ENCODE measurements around the gene TACC2. TPM values are rescaled to one million over a fixed set of nuclear protein-coding genes. Genes with fewer than 3 reads are reported as not detected.
A peak's percentile ranks its signal among the peaks of the same experiment; 100 is the strongest.

TACC2 gene
- total RNA-seq, 1 donor from 2014 or later, result 32.2 TPM

- H3K36me3 Mint-ChIP-seq (ENCODE audit: low read depth, unreplicated experiment), result peaks cover 13% of the 10 kb centered on the region
- no peaks in the 10 kb centered on the region for H3K9me3 Mint-ChIP-seq (ENCODE audit: unreplicated experiment)
- H3K27me3 Mint-ChIP-seq (ENCODE audit: unreplicated experiment), result peaks cover 15% of the 10 kb centered on the region
- no peak for TF ChIP-seq CTCF (IDR thresholded peaks at IDR 0.05; ENCODE audit: unreplicated experiment)
- peak overlapping the region; percentile 86 for H3K27ac Mint-ChIP-seq (ENCODE audit: unreplicated experiment)
- peaks cover 30% of the 10 kb centered on the region for H3K4me1 Mint-ChIP-seq (ENCODE audit: unreplicated experiment)
- no peak overlapping the region for H3K4me3 Mint-ChIP-seq (ENCODE audit: unreplicated experiment)
- DNase-seq (ENCODE audit: low spot score), result no peak
Observed at GRCh38 chr10:122149561-122150505, 160.9 kb downstream of the TACC2 start.

GRCh38 chr10:122151121-122151694, 162.2 kb downstream of the TACC2 start:
- peak overlapping the region; percentile 42 for H3K27ac Mint-ChIP-seq (ENCODE audit: unreplicated experiment)
- H3K9me3 Mint-ChIP-seq (ENCODE audit: unreplicated experiment), result no peaks in the 10 kb centered on the region
- peaks cover 15% of the 10 kb centered on the region for H3K27me3 Mint-ChIP-seq (ENCODE audit: unreplicated experiment)
- no peak overlapping the region for H3K4me3 Mint-ChIP-seq (ENCODE audit: unreplicated experiment)
- TF ChIP-seq CTCF (IDR thresholded peaks at IDR 0.05; ENCODE audit: unreplicated experiment), result no peak
- peaks cover 7% of the 10 kb centered on the region for H3K36me3 Mint-ChIP-seq (ENCODE audit: low read depth, unreplicated experiment)
- H3K4me1 Mint-ChIP-seq (ENCODE audit: unreplicated experiment), result peaks cover 30% of the 10 kb centered on the region
- no peak for DNase-seq (ENCODE audit: low spot score)

- no peak overlapping the region for H3K4me3 Mint-ChIP-seq (ENCODE audit: unreplicated experiment)
- peaks cover 8% of the 10 kb centered on the region for H3K36me3 Mint-ChIP-seq (ENCODE audit: low read depth, unreplicated experiment)
- no peak for DNase-seq (ENCODE audit: low spot score)
- TF ChIP-seq CTCF (IDR thresholded peaks at IDR 0.05; ENCODE audit: unreplicated experiment), result no peak
- H3K27me3 Mint-ChIP-seq (ENCODE audit: unreplicated experiment), result peaks cover 18% of the 10 kb centered on the region
- H3K27ac Mint-ChIP-seq (ENCODE audit: unreplicated experiment), result peak overlapping the region; percentile 76
- H3K9me3 Mint-ChIP-seq (ENCODE audit: unreplicated experiment), result no peaks in the 10 kb centered on the region
- peaks cover 35% of the 10 kb centered on the region for H3K4me1 Mint-ChIP-seq (ENCODE audit: unreplicated experiment)
Observed at GRCh38 chr10:122152544-122152943, 163.6 kb downstream of the TACC2 start.

GRCh38 chr10:122154031-122154544, 165.1 kb downstream of the TACC2 start:
- Mint-ChIP-seq H3K4me1 (ENCODE audit: unreplicated experiment) (peaks cover 25% of the 10 kb centered on the region), H3K4me3 (ENCODE audit: unreplicated experiment) (no peak overlapping the region), H3K27ac (ENCODE audit: unreplicated experiment) (peak overlapping the region; percentile 11), H3K9me3 (ENCODE audit: unreplicated experiment) (no peaks in the 10 kb centered on the region), H3K36me3 (ENCODE audit: low read depth, unreplicated experiment) (peaks cover 10% of the 10 kb centered on the region), H3K27me3 (ENCODE audit: unreplicated experiment) (peaks cover 13% of the 10 kb centered on the region)
- DNase-seq (ENCODE audit: low spot score), result no peak
- TF ChIP-seq CTCF (IDR thresholded peaks at IDR 0.05; ENCODE audit: unreplicated experiment), result no peak
